Tibial nerve (tissue), 4 donors: ENCODE results near the gene ABI3BP.

Experiments used
- EP300 ChIP-seq, 2 donors: sonication (generic); formaldehyde crosslinking; IDR thresholded peaks; one replicate each; pipeline ENCODE4 v1.6.1; 2017; ENCODE audit warnings: antibody characterized with exemption in 2 of 2, mild to moderate bottlenecking in 1 of 2
- POLR2A ChIP-seq, 2 donors: fragments of 450-650 bp; IDR thresholded peaks; one replicate each; pipeline ENCODE4 v1.6.1; 2017; ENCODE audit warnings: antibody characterized with exemption in 2 of 2, mild to moderate bottlenecking in 2 of 2, moderate library complexity in 2 of 2
- TF ChIP-seq, protein P1 (sequence below), 5 experiments: fragments of 200-600 bp in 3 of 5; fragments of 450-650 bp in 2 of 5; sonication (generic) in 3 of 5; IDR thresholded peaks; one replicate each; pipeline ENCODE4 v1.5.1; 2016 to 2019; ENCODE audit warnings: antibody characterized with exemption in 5 of 5, mild to moderate bottlenecking in 3 of 5, moderate library complexity in 2 of 5

GRCh38 chr3:100833483-100833882 lies 159.7 kb downstream of the ABI3BP start:
- TF ChIP-seq POLR2A (IDR thresholded peaks at IDR 0.05) (no peak), EP300 (IDR thresholded peaks at IDR 0.05) (no peak)
- TF ChIP-seq, protein P1, sequence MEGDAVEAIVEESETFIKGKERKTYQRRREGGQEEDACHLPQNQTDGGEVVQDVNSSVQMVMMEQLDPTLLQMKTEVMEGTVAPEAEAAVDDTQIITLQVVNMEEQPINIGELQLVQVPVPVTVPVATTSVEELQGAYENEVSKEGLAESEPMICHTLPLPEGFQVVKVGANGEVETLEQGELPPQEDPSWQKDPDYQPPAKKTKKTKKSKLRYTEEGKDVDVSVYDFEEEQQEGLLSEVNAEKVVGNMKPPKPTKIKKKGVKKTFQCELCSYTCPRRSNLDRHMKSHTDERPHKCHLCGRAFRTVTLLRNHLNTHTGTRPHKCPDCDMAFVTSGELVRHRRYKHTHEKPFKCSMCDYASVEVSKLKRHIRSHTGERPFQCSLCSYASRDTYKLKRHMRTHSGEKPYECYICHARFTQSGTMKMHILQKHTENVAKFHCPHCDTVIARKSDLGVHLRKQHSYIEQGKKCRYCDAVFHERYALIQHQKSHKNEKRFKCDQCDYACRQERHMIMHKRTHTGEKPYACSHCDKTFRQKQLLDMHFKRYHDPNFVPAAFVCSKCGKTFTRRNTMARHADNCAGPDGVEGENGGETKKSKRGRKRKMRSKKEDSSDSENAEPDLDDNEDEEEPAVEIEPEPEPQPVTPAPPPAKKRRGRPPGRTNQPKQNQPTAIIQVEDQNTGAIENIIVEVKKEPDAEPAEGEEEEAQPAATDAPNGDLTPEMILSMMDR (IDR thresholded peaks at IDR 0.05), result no peak
